ENCODE data around the gene DEDD2. TPM values are rescaled to one million over a fixed set of nuclear protein-coding genes. Genes with fewer than 3 reads are reported as not detected.

The DEDD2 gene
- total RNA-seq, 2 experiments from 2014 or later, result 21.7 to 22.5 TPM

DNA sequence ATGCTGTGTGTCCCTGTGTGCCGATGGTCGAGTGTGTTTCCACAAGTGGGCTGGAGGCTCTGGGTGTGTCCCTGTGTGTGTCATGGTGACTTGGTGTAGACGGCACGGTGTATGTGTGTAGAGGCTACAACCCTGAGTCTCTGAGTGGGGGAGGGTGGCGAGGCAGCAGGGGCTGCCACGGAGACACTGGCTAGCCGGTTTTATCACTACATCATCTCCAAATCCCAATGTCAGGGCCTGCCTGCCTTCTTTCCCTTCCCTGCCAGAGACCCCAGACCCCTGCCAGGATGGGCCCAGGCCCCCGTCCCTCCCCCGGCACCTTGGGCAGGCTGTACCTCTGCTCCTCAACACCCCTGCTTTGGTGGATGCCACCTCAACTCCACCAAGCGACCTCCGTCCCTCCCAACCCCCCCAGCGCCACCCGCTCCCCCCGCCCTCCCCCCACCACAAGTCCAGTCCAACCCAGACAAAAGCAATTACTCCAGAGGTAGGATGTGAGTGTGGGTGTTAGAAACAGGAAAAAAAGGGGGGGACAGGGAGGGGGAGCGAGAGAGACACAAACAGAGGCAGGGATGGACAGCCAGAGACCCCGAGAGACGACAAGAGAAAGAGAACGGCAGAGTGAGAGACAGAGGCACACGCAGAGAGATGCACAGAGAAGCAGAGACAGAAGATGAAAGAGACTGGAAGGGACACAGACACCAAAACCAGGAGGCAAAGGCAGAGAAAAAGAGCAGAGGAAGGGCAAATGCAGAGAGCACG lies 63.6 kb downstream of the DEDD2 start:
- Mint-ChIP-seq H3K27ac (no peak overlapping the region), H3K4me1 (ENCODE audit: low read depth) (peaks cover 23% of the 10 kb centered on the region), H3K36me3 (ENCODE audit: low read depth) (no peaks in the 10 kb centered on the region), H3K27me3 (peaks cover 2% of the 10 kb centered on the region), H3K9me3 (no peaks in the 10 kb centered on the region), H3K4me3 (no peak overlapping the region)
- ChIA-PET POLR2A (no interaction called here), CTCF (interaction anchor here (0.8 to 1.9 kb wide), 3 partner anchors 21 to 45 kb away, joined by 3 to 5 read pairs (median 5); no protein-coding TSS in a partner anchor)
- DNase-seq (no peak), ATAC-seq (no peak)
- TF ChIP-seq, protein P1, sequence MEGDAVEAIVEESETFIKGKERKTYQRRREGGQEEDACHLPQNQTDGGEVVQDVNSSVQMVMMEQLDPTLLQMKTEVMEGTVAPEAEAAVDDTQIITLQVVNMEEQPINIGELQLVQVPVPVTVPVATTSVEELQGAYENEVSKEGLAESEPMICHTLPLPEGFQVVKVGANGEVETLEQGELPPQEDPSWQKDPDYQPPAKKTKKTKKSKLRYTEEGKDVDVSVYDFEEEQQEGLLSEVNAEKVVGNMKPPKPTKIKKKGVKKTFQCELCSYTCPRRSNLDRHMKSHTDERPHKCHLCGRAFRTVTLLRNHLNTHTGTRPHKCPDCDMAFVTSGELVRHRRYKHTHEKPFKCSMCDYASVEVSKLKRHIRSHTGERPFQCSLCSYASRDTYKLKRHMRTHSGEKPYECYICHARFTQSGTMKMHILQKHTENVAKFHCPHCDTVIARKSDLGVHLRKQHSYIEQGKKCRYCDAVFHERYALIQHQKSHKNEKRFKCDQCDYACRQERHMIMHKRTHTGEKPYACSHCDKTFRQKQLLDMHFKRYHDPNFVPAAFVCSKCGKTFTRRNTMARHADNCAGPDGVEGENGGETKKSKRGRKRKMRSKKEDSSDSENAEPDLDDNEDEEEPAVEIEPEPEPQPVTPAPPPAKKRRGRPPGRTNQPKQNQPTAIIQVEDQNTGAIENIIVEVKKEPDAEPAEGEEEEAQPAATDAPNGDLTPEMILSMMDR (IDR thresholded peaks at IDR 0.05), result no peak
- intact Hi-C loops (cut with micrococcal nuclease), result no loop called here

DNA sequence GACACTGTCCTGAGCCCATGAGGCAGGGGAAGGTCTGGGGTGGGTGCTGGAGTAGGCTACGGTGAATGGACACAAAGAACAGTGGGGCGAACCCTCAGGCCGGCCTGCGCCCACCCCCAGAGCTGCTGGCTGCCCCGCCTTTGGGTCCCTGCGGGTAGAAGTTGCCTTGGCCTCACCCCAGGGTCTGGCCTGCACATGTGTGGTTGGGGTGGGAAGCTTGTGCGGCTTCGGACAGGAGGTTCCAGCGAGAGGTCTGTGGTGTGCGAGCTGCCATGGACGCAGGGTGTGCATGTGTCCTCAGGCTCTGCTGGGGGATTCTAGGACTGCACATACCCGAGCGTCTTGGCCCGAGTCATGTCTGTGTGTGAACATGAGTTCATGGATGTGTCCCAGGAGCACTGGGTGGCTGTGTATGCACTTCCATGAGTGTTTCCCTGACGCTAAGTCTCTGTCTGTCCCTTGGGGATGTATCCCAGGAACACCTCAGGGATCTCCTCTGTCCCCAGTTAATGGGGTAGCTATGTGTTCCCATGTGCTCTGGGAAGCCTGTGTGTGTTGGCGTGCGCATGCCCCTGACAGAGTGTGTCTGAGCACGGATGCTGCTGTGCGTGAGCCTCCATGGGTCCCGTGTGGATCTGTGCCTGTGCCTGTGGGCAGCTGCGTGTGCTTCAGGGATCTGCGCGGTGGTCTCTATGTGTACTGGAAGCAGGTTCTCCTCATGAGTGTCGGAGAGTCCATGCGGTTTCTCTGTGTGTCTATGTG lies 64.4 kb downstream of the DEDD2 start:
- ChIA-PET POLR2A (no interaction called here), CTCF (interaction anchor here (1.8 to 1.9 kb wide), 2 partner anchors 20 to 44 kb away, joined by 5 read pairs; no protein-coding TSS in a partner anchor)
- Mint-ChIP-seq H3K9me3 (no peaks in the 10 kb centered on the region), H3K4me3 (no peak overlapping the region), H3K27me3 (peaks cover 2% of the 10 kb centered on the region), H3K4me1 (ENCODE audit: low read depth) (peaks cover 31% of the 10 kb centered on the region), H3K27ac (no peak overlapping the region), H3K36me3 (ENCODE audit: low read depth) (no peaks in the 10 kb centered on the region)
- DNase-seq, result no peak
- intact Hi-C loops (cut with micrococcal nuclease), result no loop called here
- ATAC-seq, result no peak
- TF ChIP-seq, protein P1 (IDR thresholded peaks at IDR 0.05), result no peak

DNA sequence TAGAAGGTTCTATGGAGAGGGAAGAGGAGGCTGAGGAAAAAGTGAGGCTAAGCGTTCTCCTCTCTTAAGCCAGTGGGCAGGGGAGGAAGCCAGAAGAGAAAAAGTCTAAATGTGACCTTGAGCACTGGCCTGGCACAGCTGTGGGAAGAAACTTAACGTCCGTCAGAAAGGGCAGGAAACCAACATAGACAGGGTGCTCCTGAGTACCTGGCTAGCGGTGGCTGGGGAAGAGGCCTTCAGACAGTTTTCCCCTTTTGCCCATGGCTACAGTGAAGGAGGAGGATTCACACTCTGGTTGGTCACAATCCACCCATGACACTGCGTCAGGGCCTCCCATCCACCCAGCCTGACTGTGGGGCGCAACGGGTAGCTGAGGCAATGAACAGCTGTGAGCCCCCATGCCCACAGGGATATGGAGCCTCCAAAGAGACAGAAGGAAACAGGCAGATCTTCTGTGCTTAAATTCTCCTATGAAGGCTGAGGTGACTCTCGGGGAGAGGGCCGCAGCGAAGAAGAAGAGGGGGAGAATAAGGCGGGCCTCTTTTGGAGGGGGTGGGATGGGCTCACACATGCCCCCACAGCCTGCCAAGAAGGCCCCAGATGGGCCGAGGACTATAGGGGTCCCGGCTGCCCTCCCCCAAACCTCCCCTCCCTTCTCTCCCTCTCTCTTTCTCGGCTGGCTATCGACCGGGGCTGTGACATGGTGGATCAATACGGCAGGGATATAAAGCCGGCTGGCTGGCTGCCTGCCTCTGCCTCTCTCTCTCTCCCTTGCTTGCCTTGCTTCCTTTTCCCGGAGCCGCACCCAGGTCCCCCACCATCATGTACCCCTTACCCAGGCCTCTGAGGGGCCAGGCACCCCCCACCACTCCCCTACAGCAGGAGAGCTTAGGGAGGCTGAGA lies 65.4 kb downstream of the DEDD2 start:
- peaks cover 37% of the 10 kb centered on the region for H3K4me1 Mint-ChIP-seq (ENCODE audit: low read depth)
- POLR2A ChIA-PET, result no interaction called here
- ATAC-seq (no peak), DNase-seq (no peak)
- peaks cover 2% of the 10 kb centered on the region for H3K27me3 Mint-ChIP-seq
- TF ChIP-seq, protein P1 (IDR thresholded peaks at IDR 0.05), result no peak
- H3K27ac Mint-ChIP-seq, result no peak overlapping the region
- CTCF ChIA-PET, result interaction anchor here (1.8 to 1.9 kb wide), 2 partner anchors 19 to 43 kb away, joined by 5 read pairs; no protein-coding TSS in a partner anchor
- H3K36me3 Mint-ChIP-seq (ENCODE audit: low read depth), result no peaks in the 10 kb centered on the region
- H3K4me3 Mint-ChIP-seq, result no peak overlapping the region
- intact Hi-C loops (cut with micrococcal nuclease), result no loop called here
- no peaks in the 10 kb centered on the region for H3K9me3 Mint-ChIP-seq

DNA sequence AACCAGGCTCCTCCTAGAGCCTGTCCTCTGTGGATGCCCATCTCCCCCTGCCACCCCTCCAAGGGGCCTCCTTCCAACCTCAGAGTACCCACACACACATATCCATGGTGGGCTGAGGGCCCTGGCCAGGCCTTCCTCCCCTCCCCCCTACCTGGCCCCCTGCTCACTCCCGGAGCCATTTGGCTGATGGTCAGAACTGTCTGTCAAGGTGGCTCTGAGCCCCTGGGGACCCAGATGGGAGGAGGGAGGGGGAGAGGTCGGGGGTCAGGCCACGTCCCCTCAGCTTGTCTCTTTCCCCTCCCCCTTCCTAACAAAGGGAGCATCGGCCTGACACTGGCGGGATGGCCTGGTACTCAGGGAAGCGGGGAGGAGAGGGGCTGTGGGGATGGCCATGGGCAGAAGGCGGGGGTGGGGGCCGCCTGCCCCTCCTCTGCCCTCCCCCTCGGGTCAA lies 66.5 kb downstream of the DEDD2 start:
- no peak overlapping the region for H3K27ac Mint-ChIP-seq
- H3K4me1 Mint-ChIP-seq (ENCODE audit: low read depth), result peaks cover 37% of the 10 kb centered on the region
- TF ChIP-seq, protein P1 (IDR thresholded peaks at IDR 0.05), result no peak
- peaks cover 2% of the 10 kb centered on the region for H3K27me3 Mint-ChIP-seq
- intact Hi-C loops (cut with micrococcal nuclease), result no loop called here
- H3K9me3 Mint-ChIP-seq, result no peaks in the 10 kb centered on the region
- no peak for ATAC-seq
- no peaks in the 10 kb centered on the region for H3K36me3 Mint-ChIP-seq (ENCODE audit: low read depth)
- H3K4me3 Mint-ChIP-seq, result no peak overlapping the region
- no peak for DNase-seq
- CTCF ChIA-PET, result no interaction called here
- POLR2A ChIA-PET, result no interaction called here

Data from activated CD8-positive, alpha-beta T cell treated with anti-CD3 and anti-CD28 coated beads for 36 hours (primary cell).